Activated T-cell treated with anti-CD3 and anti-CD28 coated beads, Interleukin-2, amount 50 U/mL, for 24 hours (primary cell): Measurements from ENCODE around the gene LYZL4.

Experiments used
- DNase-seq: peaks from one replicate; pipeline ENCODE4 v3.0.0-alpha.2; 2020
- H3K27ac Mint-ChIP-seq: 2 replicates; pipeline ENCODE4 v1.8.0; 2020; ENCODE audit warnings: mild to moderate bottlenecking, mixed read lengths
- H3K27me3 Mint-ChIP-seq: 2 replicates; pipeline ENCODE4 v1.8.0; 2020; ENCODE audit warnings: mixed read lengths
- H3K36me3 Mint-ChIP-seq: 2 replicates; pipeline ENCODE4 v1.8.0; 2020; ENCODE audit warnings: low read depth, mixed read lengths
- H3K4me1 Mint-ChIP-seq: 2 replicates; pipeline ENCODE4 v1.8.0; 2020; ENCODE audit warnings: low read depth, mixed read lengths
- H3K4me3 Mint-ChIP-seq: 2 replicates; pipeline ENCODE4 v1.8.0; 2020; ENCODE audit warnings: mild to moderate bottlenecking, moderate library complexity, mixed read lengths
- H3K9me3 Mint-ChIP-seq: 2 replicates; pipeline ENCODE4 v1.8.0; 2020; ENCODE audit warnings: mixed read lengths

The LYZL4 gene, protein sequence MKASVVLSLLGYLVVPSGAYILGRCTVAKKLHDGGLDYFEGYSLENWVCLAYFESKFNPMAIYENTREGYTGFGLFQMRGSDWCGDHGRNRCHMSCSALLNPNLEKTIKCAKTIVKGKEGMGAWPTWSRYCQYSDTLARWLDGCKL

DNA sequence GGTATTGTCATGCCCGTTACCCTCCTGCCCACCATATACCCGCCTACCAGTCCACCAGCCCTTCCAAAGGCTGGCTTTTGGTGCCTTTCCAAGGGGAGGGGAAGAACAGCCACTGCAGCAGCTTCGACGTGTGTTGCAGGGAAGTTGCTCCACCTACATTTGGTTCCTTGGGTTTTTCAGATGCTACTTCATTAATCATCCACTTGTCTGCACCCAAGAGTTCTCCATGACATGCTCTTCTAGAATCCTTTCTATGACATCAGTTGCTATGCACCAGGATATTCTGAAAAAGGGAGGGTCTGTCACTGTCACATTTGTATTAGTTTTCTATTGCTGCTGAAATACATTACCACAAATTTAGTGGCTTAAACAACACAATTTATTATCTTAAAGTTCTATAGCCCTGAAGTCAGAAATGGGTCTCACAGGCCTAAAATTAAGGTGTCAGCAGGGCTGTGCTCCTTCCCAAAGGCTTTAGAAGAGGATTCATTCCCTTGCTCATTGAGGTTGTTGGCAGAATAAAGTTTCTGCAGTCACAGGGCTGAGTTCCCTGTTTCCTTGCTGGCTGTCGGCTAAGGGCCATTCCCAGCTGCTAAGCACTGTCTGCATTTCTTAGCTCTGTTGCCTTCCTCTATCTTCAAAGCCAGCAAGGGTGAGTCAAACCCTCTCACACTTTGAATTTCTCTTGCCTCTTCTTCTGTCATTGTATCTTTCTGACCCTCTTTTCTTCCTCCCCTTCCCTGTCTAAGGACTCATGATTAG, at the start of gene LYZL4:
Gene LYZL4, minus strand, starts transcription at position 241 of the 762 bp plus-strand sequence. CDS start 3,359 bp downstream, outside the sequence.
- Mint-ChIP-seq H3K27me3 (no peaks in the 10 kb centered on the region), H3K36me3 (no peaks in the 10 kb centered on the region), H3K4me3 (no peak within 1 kb of the TSS), H3K27ac (no peak within 1 kb of the TSS), H3K4me1 (no peaks in the 10 kb centered on the region), H3K9me3 (no peaks in the 10 kb centered on the region)
- no peak for DNase-seq

- DNase-seq = no peak
- H3K27me3 Mint-ChIP-seq = peaks cover 3% of the 10 kb centered on the region
Observed at GRCh38 chr3:42459151-42459550, 48.7 kb upstream of the LYZL4 start.

GRCh38 chr3:42456211-42456610, 45.8 kb upstream of the LYZL4 start:
- DNase-seq = no peak
- no peaks in the 10 kb centered on the region for H3K4me1 Mint-ChIP-seq
- H3K36me3 Mint-ChIP-seq = no peaks in the 10 kb centered on the region
- H3K27me3 Mint-ChIP-seq = peaks cover 3% of the 10 kb centered on the region
- H3K9me3 Mint-ChIP-seq = peaks cover 2% of the 10 kb centered on the region
- no peak overlapping the region for H3K27ac Mint-ChIP-seq
- no peak overlapping the region for H3K4me3 Mint-ChIP-seq

More at GRCh38 chr3:42459151-42459550, 48.7 kb upstream of the LYZL4 start:
- Mint-ChIP-seq H3K27ac (no peak overlapping the region), H3K9me3 (no peaks in the 10 kb centered on the region), H3K4me3 (no peak overlapping the region), H3K4me1 (no peaks in the 10 kb centered on the region), H3K36me3 (no peaks in the 10 kb centered on the region)

DNA sequence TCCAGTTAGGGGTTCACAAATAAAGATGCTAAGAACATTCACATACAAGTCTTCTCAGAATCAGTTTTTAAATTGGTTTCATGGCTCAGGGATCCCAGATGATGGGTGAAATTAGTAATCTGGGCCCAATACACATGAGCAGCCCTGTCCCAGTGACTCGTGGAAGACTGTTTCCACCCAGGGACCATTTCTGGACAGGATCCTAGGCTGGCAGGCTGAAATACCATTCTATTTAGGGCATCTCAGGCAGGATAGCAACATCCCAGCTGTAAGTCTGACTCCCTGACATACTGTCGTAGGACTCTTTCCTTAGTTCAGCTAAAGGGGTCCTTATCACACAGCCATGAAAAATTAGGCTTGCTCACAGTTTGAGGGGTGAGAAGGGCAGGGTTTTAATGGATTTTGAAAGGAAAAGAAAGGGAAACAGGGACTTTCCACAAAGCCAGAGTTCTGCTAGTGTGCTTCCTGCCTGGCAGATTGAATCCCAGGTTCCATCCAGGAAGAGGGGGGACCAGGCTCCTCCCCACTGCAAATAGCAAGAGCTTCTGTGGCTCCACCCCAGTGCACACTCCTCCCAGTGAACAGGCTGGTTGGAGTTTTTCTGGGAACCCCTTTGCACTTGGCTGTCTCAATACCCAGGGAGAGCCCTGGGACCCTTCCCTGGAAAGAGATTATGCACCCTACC, 41.3 kb upstream of the LYZL4 start:
- peaks cover 2% of the 10 kb centered on the region for H3K9me3 Mint-ChIP-seq
- no peak for DNase-seq
- H3K27ac Mint-ChIP-seq = no peak overlapping the region
- H3K4me1 Mint-ChIP-seq = no peaks in the 10 kb centered on the region
- H3K36me3 Mint-ChIP-seq = no peaks in the 10 kb centered on the region
- H3K4me3 Mint-ChIP-seq = no peak overlapping the region
- peaks cover 3% of the 10 kb centered on the region for H3K27me3 Mint-ChIP-seq

DNA sequence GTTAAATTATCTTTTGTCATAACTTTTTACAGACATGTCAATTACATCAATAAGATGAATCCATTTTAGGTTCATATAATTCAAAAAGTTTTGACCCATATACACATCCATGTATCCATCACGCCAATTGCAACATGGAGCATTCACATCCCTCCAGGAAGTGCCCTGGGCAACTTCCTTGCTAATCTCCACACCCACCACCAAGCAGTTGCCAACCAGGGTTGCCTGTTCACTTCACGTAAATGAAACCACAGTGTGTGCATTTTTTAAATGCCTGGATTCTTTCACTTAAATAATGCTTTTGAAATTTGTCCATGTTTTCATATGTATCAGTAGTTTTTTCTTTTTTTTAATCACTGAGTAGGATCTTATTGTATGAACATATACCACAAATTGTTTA, 40.7 kb upstream of the LYZL4 start:
- Mint-ChIP-seq H3K4me1 (no peaks in the 10 kb centered on the region), H3K9me3 (peaks cover 2% of the 10 kb centered on the region), H3K27ac (no peak overlapping the region), H3K27me3 (peaks cover 1% of the 10 kb centered on the region), H3K4me3 (no peak overlapping the region), H3K36me3 (no peaks in the 10 kb centered on the region)
- DNase-seq = no peak

DNA sequence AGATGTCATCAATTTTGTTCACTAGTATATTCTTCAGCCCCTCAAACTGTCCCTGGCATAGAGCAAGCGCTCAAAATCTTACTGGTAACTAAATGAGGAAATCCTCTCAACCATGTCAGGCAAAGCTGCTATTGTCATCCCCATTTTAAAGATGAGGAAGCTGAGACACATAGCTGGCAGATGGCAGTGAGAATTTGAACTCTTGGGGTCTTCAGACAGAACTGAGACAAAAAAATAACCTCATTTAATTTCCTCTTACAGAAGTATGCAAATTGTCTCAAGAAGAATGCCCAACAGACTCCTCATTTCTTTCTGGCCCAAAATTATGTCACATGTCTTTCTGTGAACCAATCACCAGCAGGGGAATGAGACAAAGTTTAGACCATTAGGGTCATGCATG, 40.2 kb upstream of the LYZL4 start:
- Mint-ChIP-seq H3K27me3 (no peaks in the 10 kb centered on the region), H3K4me1 (no peaks in the 10 kb centered on the region), H3K9me3 (peaks cover 2% of the 10 kb centered on the region), H3K27ac (no peak overlapping the region), H3K36me3 (no peaks in the 10 kb centered on the region), H3K4me3 (no peak overlapping the region)
- no peak for DNase-seq

DNA sequence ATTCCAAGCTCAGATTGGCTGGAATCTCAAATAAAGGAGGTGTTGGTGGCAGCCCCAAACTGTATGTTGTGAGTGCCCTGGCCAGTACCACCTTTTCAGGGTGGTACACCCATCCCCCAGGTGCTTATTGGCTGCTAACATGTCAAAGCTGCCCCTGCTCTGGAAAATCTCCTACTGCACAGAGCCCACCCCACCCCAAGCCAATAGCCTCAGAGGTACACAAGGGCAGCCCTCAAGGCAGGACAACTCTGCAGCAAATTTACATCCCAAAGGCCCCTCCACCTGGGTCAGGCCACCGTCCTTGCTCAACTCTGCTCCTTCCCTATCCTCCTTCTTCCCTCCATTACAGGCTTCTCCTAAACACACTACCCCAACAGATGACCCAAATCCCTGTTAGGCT, 37.1 kb upstream of the LYZL4 start:
- no peaks in the 10 kb centered on the region for H3K9me3 Mint-ChIP-seq
- no peak overlapping the region for H3K4me3 Mint-ChIP-seq
- peaks cover 1% of the 10 kb centered on the region for H3K4me1 Mint-ChIP-seq
- no peaks in the 10 kb centered on the region for H3K27me3 Mint-ChIP-seq
- no peaks in the 10 kb centered on the region for H3K36me3 Mint-ChIP-seq
- no peak overlapping the region for H3K27ac Mint-ChIP-seq
- DNase-seq = no peak

- Mint-ChIP-seq H3K27me3 (no peaks in the 10 kb centered on the region), H3K27ac (no peak overlapping the region), H3K36me3 (no peaks in the 10 kb centered on the region), H3K9me3 (no peaks in the 10 kb centered on the region), H3K4me1 (peaks cover 1% of the 10 kb centered on the region), H3K4me3 (no peak overlapping the region)
- no peak for DNase-seq
Observed at GRCh38 chr3:42446111-42447050, 36.0 kb upstream of the LYZL4 start.

- peaks cover 2% of the 10 kb centered on the region for H3K27me3 Mint-ChIP-seq
- H3K4me3 Mint-ChIP-seq = no peak overlapping the region
- H3K9me3 Mint-ChIP-seq = no peaks in the 10 kb centered on the region
Observed at GRCh38 chr3:42443819-42444436, 33.5 kb upstream of the LYZL4 start.

DNA sequence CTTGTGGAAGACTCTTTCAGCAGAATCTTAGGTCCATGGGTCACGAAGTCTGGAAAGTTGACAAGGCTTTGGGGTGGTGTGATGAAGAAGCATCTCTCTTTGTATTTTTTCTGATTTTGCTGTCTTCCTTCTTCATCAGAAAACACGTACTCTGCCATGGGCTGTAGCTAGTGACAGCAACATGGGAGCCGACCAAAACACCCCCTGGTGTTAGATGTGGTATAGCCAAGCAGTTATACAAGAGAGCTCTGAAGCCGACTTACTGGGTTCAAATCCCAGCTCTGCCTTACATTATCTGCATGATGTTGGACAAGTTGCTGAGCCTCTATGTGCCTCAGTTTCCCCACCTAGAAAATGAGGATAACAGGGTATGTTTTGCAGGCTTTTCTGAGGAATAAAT, 32.9 kb upstream of the LYZL4 start:
- no peak overlapping the region for H3K27ac Mint-ChIP-seq
- H3K4me1 Mint-ChIP-seq = peaks cover 1% of the 10 kb centered on the region
- no peak for DNase-seq
- peaks cover 2% of the 10 kb centered on the region for H3K27me3 Mint-ChIP-seq
- no peak overlapping the region for H3K4me3 Mint-ChIP-seq
- H3K36me3 Mint-ChIP-seq = no peaks in the 10 kb centered on the region
- H3K9me3 Mint-ChIP-seq = no peaks in the 10 kb centered on the region

More at GRCh38 chr3:42443819-42444436, 33.5 kb upstream of the LYZL4 start:
- peak; percentile 88 for DNase-seq
- no peaks in the 10 kb centered on the region for H3K36me3 Mint-ChIP-seq
- H3K27ac Mint-ChIP-seq = no peak overlapping the region
- H3K4me1 Mint-ChIP-seq = peaks cover 1% of the 10 kb centered on the region

- H3K36me3 Mint-ChIP-seq = no peaks in the 10 kb centered on the region
- no peak for DNase-seq
- no peak overlapping the region for H3K27ac Mint-ChIP-seq
- no peak overlapping the region for H3K4me3 Mint-ChIP-seq
- peaks cover 1% of the 10 kb centered on the region for H3K4me1 Mint-ChIP-seq
- peaks cover 2% of the 10 kb centered on the region for H3K27me3 Mint-ChIP-seq
- no peaks in the 10 kb centered on the region for H3K9me3 Mint-ChIP-seq
Observed at GRCh38 chr3:42442640-42443039, 32.2 kb upstream of the LYZL4 start.

DNA sequence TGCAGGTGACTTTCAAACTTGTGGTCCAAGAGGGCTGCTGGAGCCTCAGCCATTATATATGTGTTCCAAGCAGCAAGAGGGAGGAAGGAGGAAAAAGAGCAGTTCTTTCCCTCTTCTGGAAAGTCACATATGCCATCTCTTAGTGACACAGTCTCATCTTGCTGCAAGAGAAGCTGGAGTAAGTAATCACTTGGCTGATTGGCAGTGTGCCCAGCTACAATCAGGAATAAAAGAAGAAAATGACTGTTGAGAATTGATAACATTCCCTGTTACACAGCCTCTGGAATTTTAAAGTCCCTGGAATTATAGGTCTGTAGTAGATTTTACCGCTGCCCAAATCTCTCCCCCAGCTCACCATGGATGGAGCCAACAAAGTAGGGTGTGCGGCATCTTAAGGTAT, 31.4 kb upstream of the LYZL4 start:
- H3K27me3 Mint-ChIP-seq = peaks cover 2% of the 10 kb centered on the region
- no peak overlapping the region for H3K27ac Mint-ChIP-seq
- peaks cover 1% of the 10 kb centered on the region for H3K4me1 Mint-ChIP-seq
- no peak overlapping the region for H3K4me3 Mint-ChIP-seq
- no peaks in the 10 kb centered on the region for H3K36me3 Mint-ChIP-seq
- DNase-seq = no peak
- no peaks in the 10 kb centered on the region for H3K9me3 Mint-ChIP-seq

GRCh38 chr3:42440924-42441323, 30.5 kb upstream of the LYZL4 start:
- Mint-ChIP-seq H3K4me3 (no peak overlapping the region), H3K9me3 (no peaks in the 10 kb centered on the region), H3K27ac (no peak overlapping the region), H3K27me3 (peaks cover 2% of the 10 kb centered on the region), H3K36me3 (no peaks in the 10 kb centered on the region), H3K4me1 (peaks cover 1% of the 10 kb centered on the region)
- DNase-seq = no peak
